ENCODE results near the gene DLL4.

The DLL4 gene

GRCh38 chr15:40893019-40893670 is 36.0 kb upstream of the DLL4 start:
- no peak for TF ChIP-seq TAF1 (IDR thresholded peaks at IDR 0.05; ENCODE audit: borderline replicate concordance, insufficient read depth, low read length)
- no peak for TF ChIP-seq REST (IDR thresholded peaks at IDR 0.05; ENCODE audit: insufficient read depth in 1 of 2, low read depth in 2 of 2, low read length in 2 of 2)
- TF ChIP-seq FOXP2 (optimal IDR thresholded peaks at IDR 0.05; ENCODE audit: borderline replicate concordance, extremely low read depth, extremely low read length, insufficient read depth) = no peak
- no peak for TF ChIP-seq SIN3A (IDR thresholded peaks at IDR 0.05; ENCODE audit: borderline replicate concordance, insufficient read depth, low read length)
- TF ChIP-seq POLR2AphosphoS5 (IDR thresholded peaks at IDR 0.05; ENCODE audit: low read depth, low read length) = no peak

- TF ChIP-seq FOXP2 (optimal IDR thresholded peaks at IDR 0.05; ENCODE audit: borderline replicate concordance, extremely low read depth, extremely low read length, insufficient read depth) = peak; percentile 93
- no peak for TF ChIP-seq REST (IDR thresholded peaks at IDR 0.05; ENCODE audit: insufficient read depth in 1 of 2, low read depth in 2 of 2, low read length in 2 of 2)
- TF ChIP-seq SIN3A (IDR thresholded peaks at IDR 0.05; ENCODE audit: borderline replicate concordance, insufficient read depth, low read length) = peak; percentile 93; the same call in 1 of the 2 replicates
- peak; percentile 77; the same call in 1 of the 2 replicates for TF ChIP-seq POLR2AphosphoS5 (IDR thresholded peaks at IDR 0.05; ENCODE audit: low read depth, low read length)
These were observed 35.1 kb upstream of the DLL4 start, which contains the start of gene VPS18 for GRCh38 chr15:40893733-40894680. Gene VPS18 (plus strand): TSS chr15:40894450. CDS start chr15:40894769, 319 bp downstream.

GRCh38 chr15:40894681-40895448 is 34.3 kb upstream of the DLL4 start:
- TF ChIP-seq TAF1 (IDR thresholded peaks at IDR 0.05; ENCODE audit: borderline replicate concordance, insufficient read depth, low read length) (no peak), SIN3A (IDR thresholded peaks at IDR 0.05; ENCODE audit: borderline replicate concordance, insufficient read depth, low read length) (peak; percentile 47; the same call in 1 of the 2 replicates)

GRCh38 chr15:40899536-40900207 is 29.5 kb upstream of the DLL4 start:
- TF ChIP-seq POLR2AphosphoS5 (IDR thresholded peaks at IDR 0.05; ENCODE audit: low read depth, low read length) = no peak

GRCh38 chr15:40900256-40901052 is 28.7 kb upstream of the DLL4 start:
- TF ChIP-seq REST (IDR thresholded peaks at IDR 0.05; ENCODE audit: insufficient read depth in 1 of 2, low read depth in 2 of 2, low read length in 2 of 2) (no peak), POLR2AphosphoS5 (IDR thresholded peaks at IDR 0.05; ENCODE audit: low read depth, low read length) (no peak), SIN3A (IDR thresholded peaks at IDR 0.05; ENCODE audit: borderline replicate concordance, insufficient read depth, low read length) (no peak), TAF1 (IDR thresholded peaks at IDR 0.05; ENCODE audit: borderline replicate concordance, insufficient read depth, low read length) (no peak), FOXP2 (optimal IDR thresholded peaks at IDR 0.05; ENCODE audit: borderline replicate concordance, extremely low read depth, extremely low read length, insufficient read depth) (no peak)
